Activated naive CD4-positive, alpha-beta T cell treated with anti-CD3 and anti-CD28 coated beads, Interleukin-2, amount 50 U/mL, for 24 hours (primary cell): Measurements from ENCODE around the gene FGB.

ENCODE experiments used
- H3K27ac Mint-ChIP-seq: one replicate; pipeline ENCODE4 v1.8.0; 2021; ENCODE audit warnings: mild to moderate bottlenecking, mixed read lengths
- H3K27me3 Mint-ChIP-seq: one replicate; pipeline ENCODE4 v1.8.0; 2021; ENCODE audit warnings: mixed read lengths
- H3K36me3 Mint-ChIP-seq: one replicate; pipeline ENCODE4 v1.8.0; 2021; ENCODE audit warnings: mixed read lengths
- H3K4me1 Mint-ChIP-seq: one replicate; pipeline ENCODE4 v1.8.0; 2021; ENCODE audit warnings: mixed read lengths
- H3K4me3 Mint-ChIP-seq: one replicate; pipeline ENCODE4 v1.8.0; 2021; ENCODE audit warnings: mild to moderate bottlenecking, mixed read lengths
- H3K9me3 Mint-ChIP-seq: one replicate; pipeline ENCODE4 v1.8.0; 2021; ENCODE audit warnings: mixed read lengths

The FGB gene

GRCh38 chr4:154562697-154563254, at the start of gene FGB:
TSS of gene FGB (plus strand) at chr4:154563011. CDS start at chr4:154563019, 8 bp downstream.
- no peaks in the 10 kb centered on the region for H3K9me3 Mint-ChIP-seq
- H3K4me3 Mint-ChIP-seq, result no peak within 1 kb of the TSS
- no peaks in the 10 kb centered on the region for H3K36me3 Mint-ChIP-seq
- no peak within 1 kb of the TSS for H3K27ac Mint-ChIP-seq
- H3K27me3 Mint-ChIP-seq, result peaks cover 3% of the 10 kb centered on the region
- H3K4me1 Mint-ChIP-seq, result no peaks in the 10 kb centered on the region

- Mint-ChIP-seq H3K4me3 (no peak overlapping the region), H3K9me3 (no peaks in the 10 kb centered on the region), H3K27ac (no peak overlapping the region), H3K36me3 (no peaks in the 10 kb centered on the region), H3K4me1 (no peaks in the 10 kb centered on the region), H3K27me3 (peaks cover 16% of the 10 kb centered on the region)
These were observed 46.3 kb upstream of the FGB start for GRCh38 chr4:154516318-154517029.

- peaks cover 15% of the 10 kb centered on the region for H3K27me3 Mint-ChIP-seq
- no peaks in the 10 kb centered on the region for H3K9me3 Mint-ChIP-seq
These were observed 45.2 kb upstream of the FGB start for GRCh38 chr4:154517591-154517990.

GRCh38 chr4:154519214-154519613, 43.6 kb upstream of the FGB start:
- no peaks in the 10 kb centered on the region for H3K36me3 Mint-ChIP-seq
- no peaks in the 10 kb centered on the region for H3K9me3 Mint-ChIP-seq
- H3K4me1 Mint-ChIP-seq, result no peaks in the 10 kb centered on the region
- H3K27me3 Mint-ChIP-seq, result peaks cover 11% of the 10 kb centered on the region
- H3K27ac Mint-ChIP-seq, result no peak overlapping the region
- no peak overlapping the region for H3K4me3 Mint-ChIP-seq

More at GRCh38 chr4:154517591-154517990, 45.2 kb upstream of the FGB start:
- no peaks in the 10 kb centered on the region for H3K36me3 Mint-ChIP-seq
- no peaks in the 10 kb centered on the region for H3K4me1 Mint-ChIP-seq
- H3K27ac Mint-ChIP-seq, result no peak overlapping the region
- no peak overlapping the region for H3K4me3 Mint-ChIP-seq

GRCh38 chr4:154521607-154522006, 41.2 kb upstream of the FGB start:
- Mint-ChIP-seq H3K27me3 (peaks cover 12% of the 10 kb centered on the region), H3K9me3 (no peaks in the 10 kb centered on the region), H3K27ac (no peak overlapping the region), H3K4me3 (no peak overlapping the region), H3K4me1 (no peaks in the 10 kb centered on the region), H3K36me3 (no peaks in the 10 kb centered on the region)

GRCh38 chr4:154526151-154526550, 36.7 kb upstream of the FGB start:
- Mint-ChIP-seq H3K4me3 (no peak overlapping the region), H3K27ac (no peak overlapping the region), H3K4me1 (no peaks in the 10 kb centered on the region), H3K36me3 (no peaks in the 10 kb centered on the region), H3K27me3 (peaks cover 10% of the 10 kb centered on the region), H3K9me3 (no peaks in the 10 kb centered on the region)

- no peak overlapping the region for H3K27ac Mint-ChIP-seq
- H3K27me3 Mint-ChIP-seq, result peaks cover 10% of the 10 kb centered on the region
- no peaks in the 10 kb centered on the region for H3K4me1 Mint-ChIP-seq
- no peaks in the 10 kb centered on the region for H3K36me3 Mint-ChIP-seq
- H3K4me3 Mint-ChIP-seq, result no peak overlapping the region
- H3K9me3 Mint-ChIP-seq, result no peaks in the 10 kb centered on the region
These were observed 35.5 kb upstream of the FGB start for GRCh38 chr4:154527308-154527707.

GRCh38 chr4:154528869-154529268, 33.9 kb upstream of the FGB start:
- no peaks in the 10 kb centered on the region for H3K36me3 Mint-ChIP-seq
- H3K4me3 Mint-ChIP-seq, result no peak overlapping the region
- H3K27me3 Mint-ChIP-seq, result peaks cover 10% of the 10 kb centered on the region
- no peaks in the 10 kb centered on the region for H3K4me1 Mint-ChIP-seq
- no peak overlapping the region for H3K27ac Mint-ChIP-seq
- H3K9me3 Mint-ChIP-seq, result no peaks in the 10 kb centered on the region

GRCh38 chr4:154529728-154530519, 32.9 kb upstream of the FGB start:
- Mint-ChIP-seq H3K4me1 (no peaks in the 10 kb centered on the region), H3K27me3 (peaks cover 9% of the 10 kb centered on the region), H3K36me3 (peaks cover 1% of the 10 kb centered on the region), H3K9me3 (no peaks in the 10 kb centered on the region), H3K27ac (no peak overlapping the region), H3K4me3 (no peak overlapping the region)

GRCh38 chr4:154534296-154534695, 28.5 kb upstream of the FGB start:
- no peak overlapping the region for H3K4me3 Mint-ChIP-seq
- no peaks in the 10 kb centered on the region for H3K4me1 Mint-ChIP-seq
- H3K27me3 Mint-ChIP-seq, result no peaks in the 10 kb centered on the region
- no peaks in the 10 kb centered on the region for H3K9me3 Mint-ChIP-seq
- peaks cover 6% of the 10 kb centered on the region for H3K36me3 Mint-ChIP-seq
- H3K27ac Mint-ChIP-seq, result no peak overlapping the region

GRCh38 chr4:154542271-154542879, 20.4 kb upstream of the FGB start:
- Mint-ChIP-seq H3K4me1 (peaks cover 10% of the 10 kb centered on the region), H3K27ac (peak overlapping the region; percentile 81), H3K36me3 (peaks cover 15% of the 10 kb centered on the region), H3K4me3 (no peak overlapping the region), H3K9me3 (no peaks in the 10 kb centered on the region), H3K27me3 (no peaks in the 10 kb centered on the region)

GRCh38 chr4:154545689-154546088, 17.1 kb upstream of the FGB start:
- H3K36me3 Mint-ChIP-seq, result peaks cover 20% of the 10 kb centered on the region
- H3K27ac Mint-ChIP-seq, result no peak overlapping the region
- peaks cover 34% of the 10 kb centered on the region for H3K4me1 Mint-ChIP-seq
- no peaks in the 10 kb centered on the region for H3K9me3 Mint-ChIP-seq
- H3K27me3 Mint-ChIP-seq, result no peaks in the 10 kb centered on the region
- no peak overlapping the region for H3K4me3 Mint-ChIP-seq

GRCh38 chr4:154549894-154550790, 12.7 kb upstream of the FGB start, which contains the start of gene PLRG1:
TSS of gene PLRG1 (minus strand) at chr4:154550400. CDS start at chr4:154550308, 92 bp downstream.
- H3K9me3 Mint-ChIP-seq, result no peaks in the 10 kb centered on the region
- no peaks in the 10 kb centered on the region for H3K27me3 Mint-ChIP-seq
- peaks cover 34% of the 10 kb centered on the region for H3K4me1 Mint-ChIP-seq
- peaks cover 7% of the 10 kb centered on the region for H3K36me3 Mint-ChIP-seq
- H3K4me3 Mint-ChIP-seq, result peak within 1 kb of the TSS; percentile 99
- peak within 1 kb of the TSS; percentile 97 for H3K27ac Mint-ChIP-seq

- no peaks in the 10 kb centered on the region for H3K9me3 Mint-ChIP-seq
- H3K4me1 Mint-ChIP-seq, result peaks cover 34% of the 10 kb centered on the region
- no peak overlapping the region for H3K27ac Mint-ChIP-seq
- H3K27me3 Mint-ChIP-seq, result no peaks in the 10 kb centered on the region
- peaks cover 7% of the 10 kb centered on the region for H3K36me3 Mint-ChIP-seq
- H3K4me3 Mint-ChIP-seq, result no peak overlapping the region
These were observed 10.7 kb upstream of the FGB start for GRCh38 chr4:154551872-154552686.
